A673 (cell line): ENCODE results near the gene AADACL3. TPM values are rescaled to one million over a fixed set of nuclear protein-coding genes. Genes with fewer than 3 reads are reported as not detected.

ENCODE experiments used
- BruUV-seq: library from RNA; stranded (reverse); fragments of 400-500 nt; replicated peaks from 2 replicates; lab custom pipeline; 2021; lab: Mats Ljungman, UMichigan
- CTCF ChIA-PET: fragments of 300-600 bp; sonication (Branson Sonifier 250); formaldehyde crosslinking; loops from one replicate; lab custom pipeline; 2022; ENCODE audit warnings: antibody characterized with exemption; lab: Charles Lee
- POLR2A ChIA-PET: fragments of 300-600 bp; sonication (Branson Sonifier 250); formaldehyde crosslinking; loops from one replicate; lab custom pipeline; 2022; ENCODE audit warnings: antibody characterized with exemption; ENCODE audit not compliant: low non-redundant PET; lab: Charles Lee
- DNase-seq: peaks from one replicate; pipeline ENCODE4 v3.0.0-alpha.2; 2015; ENCODE audit warnings: low spot score
- H3K27ac ChIP-seq: fragments of 200-600 bp; sonication (generic); 2 replicates; pipeline ENCODE4 v1.5.1; 2016; ENCODE audit warnings: mixed run types, low read depth, mild to moderate bottlenecking, mixed read lengths, antibody characterized with exemption, low read length; ENCODE audit not compliant: poor library complexity, severe bottlenecking
- H3K27me3 ChIP-seq: fragments of 200-600 bp; sonication (generic); replicated peaks from 2 replicates; pipeline ENCODE4 v1.6.1; 2017; ENCODE audit warnings: mixed run types, low read depth, mild to moderate bottlenecking, mixed read lengths, antibody characterized with exemption, low read length; ENCODE audit not compliant: insufficient read depth, poor library complexity
- H3K36me3 ChIP-seq: fragments of 200-600 bp; sonication (generic); 2 replicates; pipeline ENCODE4 v1.6.1; 2016; ENCODE audit warnings: mixed run types, mild to moderate bottlenecking, mixed read lengths, antibody characterized with exemption, low read length; ENCODE audit not compliant: insufficient read depth, poor library complexity, severe bottlenecking
- H3K4me1 ChIP-seq: fragments of 200-600 bp; sonication (generic); 2 replicates; pipeline ENCODE4 v1.6.1; 2017; ENCODE audit warnings: mixed run types, mild to moderate bottlenecking, mixed read lengths, antibody characterized with exemption, low read length; ENCODE audit not compliant: insufficient read depth, poor library complexity, severe bottlenecking
- H3K4me3 ChIP-seq: fragments of 200-600 bp; sonication (generic); 2 replicates; pipeline ENCODE4 v1.5.1; 2016; ENCODE audit warnings: low read depth, mixed run types, mild to moderate bottlenecking, mixed read lengths, low read length; ENCODE audit not compliant: poor library complexity, severe bottlenecking
- H3K9me3 ChIP-seq: fragments of 200-600 bp; sonication (generic); 2 replicates; pipeline ENCODE4 v1.6.1; 2016; ENCODE audit warnings: mixed run types, low read depth, mild to moderate bottlenecking, mixed read lengths, antibody characterized with exemption, low read length; ENCODE audit not compliant: poor library complexity, severe bottlenecking
- EZH2 ChIP-seq: fragments of 200-600 bp; sonication (generic); IDR thresholded peaks from 2 replicates; pipeline ENCODE4 v1.6.1; 2017; ENCODE audit warnings: borderline replicate concordance, low read depth, mild to moderate bottlenecking, mixed read lengths, antibody characterized with exemption, low read length; ENCODE audit not compliant: poor library complexity, severe bottlenecking
- intact Hi-C: fragments of 100-400 bp; cut with micrococcal nuclease; formaldehyde crosslinking; loops from one replicate; pipeline ENCODE4 v1.10.0; 2022; ENCODE audit not compliant: unreplicated experiment
- total RNA-seq: library from RNA; stranded (reverse); gene quantifications from 2 replicates; pipeline ENCODE4 v1.2.3, GENCODE V29; 2021
- TF ChIP-seq, protein P1 (sequence below): fragments of 300-800, 200-600 bp; sonication (generic); conservative IDR thresholded peaks from 2 replicates; pipeline ENCODE4 v1.5.1; 2017; ENCODE audit warnings: low read depth, mild to moderate bottlenecking, antibody characterized with exemption, low read length, moderate library complexity, mixed read lengths

AADACL3 gene
- total RNA-seq, 1 experiment from 2014 or later = not detected

DNA sequence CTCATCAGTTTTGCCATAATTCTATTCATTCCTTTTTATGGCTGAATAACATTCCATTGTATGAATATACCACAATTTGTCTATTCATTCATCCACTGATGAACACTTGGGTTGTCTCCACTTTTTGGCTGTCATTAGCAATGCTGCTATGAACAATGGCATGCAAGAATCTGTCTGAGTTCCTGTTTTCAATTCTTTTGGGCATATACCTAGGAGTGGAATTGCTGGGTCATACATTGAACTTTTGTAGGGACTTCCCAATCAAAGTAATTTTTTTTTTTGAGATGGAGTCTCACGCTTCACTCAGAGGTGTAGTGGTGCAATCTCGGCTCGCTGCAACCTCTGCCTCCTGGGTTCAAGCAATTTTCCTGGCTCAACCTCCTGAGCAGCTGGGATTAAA lies 37.1 kb upstream of the AADACL3 start:
- Histone ChIP-seq H3K4me1 (no peaks in the 10 kb centered on the region), H3K36me3 (no peaks in the 10 kb centered on the region), H3K4me3 (no peak overlapping the region), H3K9me3 (no peaks in the 10 kb centered on the region), H3K27me3 (no peaks in the 10 kb centered on the region), H3K27ac (no peak overlapping the region)
- CTCF ChIA-PET = no interaction called here
- POLR2A ChIA-PET = no interaction called here
- intact Hi-C loops = no loop called here
- DNase-seq = no peak
- TF ChIP-seq, protein P1, sequence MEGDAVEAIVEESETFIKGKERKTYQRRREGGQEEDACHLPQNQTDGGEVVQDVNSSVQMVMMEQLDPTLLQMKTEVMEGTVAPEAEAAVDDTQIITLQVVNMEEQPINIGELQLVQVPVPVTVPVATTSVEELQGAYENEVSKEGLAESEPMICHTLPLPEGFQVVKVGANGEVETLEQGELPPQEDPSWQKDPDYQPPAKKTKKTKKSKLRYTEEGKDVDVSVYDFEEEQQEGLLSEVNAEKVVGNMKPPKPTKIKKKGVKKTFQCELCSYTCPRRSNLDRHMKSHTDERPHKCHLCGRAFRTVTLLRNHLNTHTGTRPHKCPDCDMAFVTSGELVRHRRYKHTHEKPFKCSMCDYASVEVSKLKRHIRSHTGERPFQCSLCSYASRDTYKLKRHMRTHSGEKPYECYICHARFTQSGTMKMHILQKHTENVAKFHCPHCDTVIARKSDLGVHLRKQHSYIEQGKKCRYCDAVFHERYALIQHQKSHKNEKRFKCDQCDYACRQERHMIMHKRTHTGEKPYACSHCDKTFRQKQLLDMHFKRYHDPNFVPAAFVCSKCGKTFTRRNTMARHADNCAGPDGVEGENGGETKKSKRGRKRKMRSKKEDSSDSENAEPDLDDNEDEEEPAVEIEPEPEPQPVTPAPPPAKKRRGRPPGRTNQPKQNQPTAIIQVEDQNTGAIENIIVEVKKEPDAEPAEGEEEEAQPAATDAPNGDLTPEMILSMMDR = no peak
- TF ChIP-seq EZH2 = no peak
- BruUV-seq = no TSS peak

DNA sequence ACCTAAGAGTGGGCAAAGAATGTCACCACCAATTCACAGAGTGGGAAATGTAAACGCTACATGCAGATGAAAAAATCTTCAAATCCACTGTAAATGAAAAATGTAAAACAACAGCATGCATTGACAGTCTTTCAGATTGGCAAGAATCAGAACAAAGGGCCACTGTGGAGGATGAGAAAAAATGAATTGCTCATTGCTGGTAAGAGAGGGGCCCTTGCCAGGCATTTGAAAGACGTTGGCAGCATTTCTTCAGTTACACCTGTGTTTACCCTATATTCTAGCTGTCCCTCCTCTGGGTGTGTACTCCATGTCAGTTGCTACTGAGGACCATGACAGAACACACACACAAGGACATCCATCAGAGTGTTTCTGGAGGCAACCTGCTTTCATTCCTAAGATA lies 25.8 kb upstream of the AADACL3 start:
- intact Hi-C loops = no loop called here
- BruUV-seq = no TSS peak
- Histone ChIP-seq H3K36me3 (no peaks in the 10 kb centered on the region), H3K27ac (no peak overlapping the region), H3K4me3 (no peak overlapping the region), H3K27me3 (no peaks in the 10 kb centered on the region), H3K4me1 (no peaks in the 10 kb centered on the region), H3K9me3 (no peaks in the 10 kb centered on the region)
- TF ChIP-seq, protein P1 = no peak
- TF ChIP-seq EZH2 = no peak
- POLR2A ChIA-PET = no interaction called here
- CTCF ChIA-PET = no interaction called here
- no peak for DNase-seq

DNA sequence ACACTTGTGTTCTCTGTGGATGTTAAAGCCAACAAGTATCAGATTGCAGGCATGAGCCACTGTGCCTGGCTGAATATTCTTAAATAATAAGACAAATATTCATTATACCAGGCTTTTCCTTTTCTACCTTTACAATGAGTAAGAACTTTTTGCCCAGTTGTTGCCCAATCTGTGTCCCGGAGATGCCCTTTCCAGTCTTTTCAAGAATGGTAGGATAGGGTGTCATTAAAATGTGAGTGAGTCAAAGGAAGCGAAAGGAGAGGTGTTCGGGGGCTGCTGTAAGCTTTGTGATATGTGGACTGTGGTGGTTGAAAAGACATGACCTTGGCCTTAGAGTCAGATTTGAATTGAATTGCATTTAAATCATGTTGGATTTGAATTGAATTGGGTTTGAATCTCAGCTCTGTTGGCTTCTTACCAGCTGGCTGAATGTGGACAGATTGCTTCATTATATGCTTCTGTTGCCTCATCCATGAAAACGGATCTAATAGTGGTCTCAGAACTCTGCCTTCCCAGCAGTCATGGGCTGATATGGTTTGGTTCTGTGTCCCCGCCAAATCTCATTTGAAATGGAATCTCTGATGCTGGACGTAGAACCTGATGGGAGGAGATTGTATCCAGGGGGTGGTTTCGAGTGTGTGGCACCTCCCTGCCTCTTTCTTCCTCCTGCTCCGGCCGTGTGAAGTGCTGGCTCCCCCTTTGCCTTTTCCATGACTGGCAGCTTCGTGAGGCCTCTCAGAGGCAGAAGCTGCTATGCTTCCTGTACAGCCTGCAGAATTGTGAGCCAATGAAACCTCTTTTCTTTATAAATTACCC lies 22.7 kb upstream of the AADACL3 start:
- Histone ChIP-seq H3K4me3 (no peak overlapping the region), H3K36me3 (no peaks in the 10 kb centered on the region), H3K9me3 (no peaks in the 10 kb centered on the region), H3K4me1 (no peaks in the 10 kb centered on the region), H3K27me3 (no peaks in the 10 kb centered on the region), H3K27ac (no peak overlapping the region)
- BruUV-seq = no TSS peak
- no peak for DNase-seq
- ChIA-PET POLR2A (no interaction called here), CTCF (interaction anchor here (0.6 kb wide), 1 partner anchor 9 kb away, joined by 4 read pairs; no protein-coding TSS in a partner anchor)
- TF ChIP-seq EZH2 = no peak
- TF ChIP-seq, protein P1 = no peak
- intact Hi-C loops = no loop called here
